Stomach (tissue), 9 donors: Measurements from ENCODE around the gene MAGI2. TPM values are rescaled to one million over a fixed set of nuclear protein-coding genes. Genes with fewer than 3 reads are reported as not detected.

ENCODE experiments used
- DNase-seq, 2 donors: peaks; one replicate each; pipeline versions ENCODE4 v3.0.0 to v3.0.0-alpha.2; 2013 to 2019
- H3K27ac ChIP-seq, 5 donors: fragments of 200-600 bp in 4 of 5; sonication (generic) in 4 of 5; one replicate each; pipeline ENCODE4 v1.5.1; 2013 to 2019; ENCODE audit warnings: mild to moderate bottlenecking in 1 of 5, moderate library complexity in 1 of 5
- H3K27me3 ChIP-seq, 3 donors: fragments of 200-600 bp; sonication (generic); one replicate each; pipeline ENCODE4 v1.5.1; 2017 to 2019; ENCODE audit warnings: mixed run types in 1 of 3
- H3K36me3 ChIP-seq, 4 donors: fragments of 200-600 bp; sonication (generic); 1 replicate in 3 of 4; 2 replicates in 1 of 4; pipeline ENCODE4 v1.5.1; 2016 to 2019
- H3K4me1 ChIP-seq, 4 donors: fragments of 200-600 bp; sonication (generic); one replicate each; pipeline ENCODE4 v1.5.1; 2016 to 2019
- H3K4me3 ChIP-seq, 4 donors: fragments of 200-600 bp; sonication (generic) in 3 of 4; one replicate each; pipeline ENCODE4 v1.5.1; 2016 to 2019; ENCODE audit warnings: mild to moderate bottlenecking in 1 of 4
- H3K9me3 ChIP-seq, 4 donors: fragments of 200-600 bp; sonication (generic); one replicate each; pipeline ENCODE4 v1.5.1; 2016 to 2019
- CTCF ChIP-seq, 7 experiments: fragments of 450-650 bp in 4 of 7; fragments of 200-600 bp in 3 of 7; sonication (generic) in 3 of 7; IDR thresholded peaks; one replicate each; pipeline ENCODE4 v1.5.1; 2016 to 2019; ENCODE audit warnings: antibody characterized with exemption in 7 of 7, control low read depth in 2 of 7, mild to moderate bottlenecking in 1 of 7
- EP300 ChIP-seq: sonication (generic); formaldehyde crosslinking; IDR thresholded peaks from one replicate; pipeline ENCODE4 v1.6.1; 2017; ENCODE audit warnings: antibody characterized with exemption
- POLR2A ChIP-seq, 4 donors: fragments of 450-650 bp; IDR thresholded peaks; one replicate each; pipeline ENCODE4 v1.6.1; 2016; ENCODE audit warnings: antibody characterized with exemption in 4 of 4, control low read depth in 2 of 4, mild to moderate bottlenecking in 1 of 4, moderate library complexity in 1 of 4
- POLR2AphosphoS5 ChIP-seq, 3 donors: sonication (generic); formaldehyde crosslinking; IDR thresholded peaks; one replicate each; pipeline ENCODE4 v1.6.1; 2016; ENCODE audit warnings: antibody characterized with exemption in 3 of 3
- WGBS, 5 donors: extraction: QIAGEN DNeasy Blood & Tissue Kit in 3 of 5; methylation state at CpG; one replicate each; pipeline versions ENCODE4 v1.1.5 to v1.1.7; 2013 to 2018; 5-methylcytosine and 5-hydroxymethylcytosine counted together
- intact Hi-C: fragments of 100-400 bp; cut with DNase I; formaldehyde crosslinking; loops from one replicate; pipeline ENCODE4 v1.15.1; 2023; ENCODE audit warnings: low total_unique reads
- polyA plus RNA-seq, 3 donors: library from polyadenylated mRNA; stranded (reverse); fragments of 200-250 nt; gene quantifications; one replicate each; pipeline ENCODE4 v1.2.3, GENCODE V29; 2013
- total RNA-seq, 5 donors: library from RNA; depleted of rRNA; stranded (reverse); fragments of >200 nt; gene quantifications; one replicate each; pipeline versions ENCODE4 v1.1.0 to v1.2.3, GENCODE V29; 2014 to 2016
- donor health status: healthy with polysubstance abuse.
- donor health status: Bipolar disorder and iron deficiency.
- donor health status: healthy.

Gene MAGI2
- total and polyA plus RNA-seq, 8 donors = 0.92 to 53.9 (median 5.8) TPM

GRCh38 chr7:78662939-78663338 is 790.5 kb downstream of the MAGI2 start:
- H3K4me1 ChIP-seq = no peaks in the 10 kb centered on the region
- TF ChIP-seq CTCF (IDR thresholded peaks at IDR 0.05) = no peak
- TF ChIP-seq POLR2AphosphoS5 (IDR thresholded peaks at IDR 0.05) = no peak
- TF ChIP-seq EP300 = no peak
- TF ChIP-seq POLR2A (IDR thresholded peaks at IDR 0.05) = no peak

DNA sequence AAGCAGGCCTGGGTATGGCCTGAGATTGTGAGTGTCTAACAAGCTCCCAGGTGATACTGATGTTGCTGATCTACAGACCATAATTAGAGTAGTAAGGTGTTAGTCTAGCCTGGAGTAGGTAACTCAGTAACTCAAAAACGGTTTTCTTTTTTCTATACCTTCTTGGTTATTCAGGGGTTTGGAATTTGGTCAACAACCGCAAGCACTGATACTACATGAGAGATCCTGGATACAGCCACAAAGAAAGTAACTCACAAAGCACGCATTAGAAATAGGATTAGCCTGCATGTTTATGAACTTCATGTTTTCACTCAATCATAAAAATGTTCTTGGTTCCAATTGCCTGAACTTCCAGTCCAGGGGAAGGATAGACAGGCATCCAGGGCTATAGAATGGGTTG is 803.5 kb downstream of the MAGI2 start:
- DNase-seq = no peak
- H3K4me1 ChIP-seq = no peaks in the 10 kb centered on the region
- H3K9me3 ChIP-seq = peaks cover 0 to 7% (median 3%) of the 10 kb centered on the region in 4 donors
- intact Hi-C loops = no loop called here
- H3K27me3 ChIP-seq = no peaks in the 10 kb centered on the region
- WGBS, 5 donors = 63 to 72% (median 66%) methylated on average over 3 of the region's 3 CpGs
- H3K4me3 ChIP-seq = no peak overlapping the region
- TF ChIP-seq POLR2AphosphoS5 (IDR thresholded peaks at IDR 0.05) (no peak), EP300 (no peak), CTCF (IDR thresholded peaks at IDR 0.05) (no peak), POLR2A (IDR thresholded peaks at IDR 0.05) (no peak)
- H3K27ac ChIP-seq = no peak overlapping the region
- no peaks in the 10 kb centered on the region for H3K36me3 ChIP-seq

More at GRCh38 chr7:78662939-78663338, 790.5 kb downstream of the MAGI2 start:
- DNase-seq = no peak
- Histone ChIP-seq H3K9me3 (no peaks in the 10 kb centered on the region), H3K36me3 (no peaks in the 10 kb centered on the region), H3K27ac (no peak overlapping the region), H3K4me3 (no peak overlapping the region), H3K27me3 (no peaks in the 10 kb centered on the region)
- 66 to 94% (median 92%) methylated on average over 4 of the region's 4 CpGs for WGBS, 5 donors
- intact Hi-C loops = no loop called here

GRCh38 chr7:78649236-78649635 is 804.2 kb downstream of the MAGI2 start:
- intact Hi-C loops = no loop called here
- Histone ChIP-seq H3K27ac (no peak overlapping the region), H3K36me3 (no peaks in the 10 kb centered on the region), H3K4me1 (no peaks in the 10 kb centered on the region), H3K9me3 (peaks cover 0 to 7% (median 3%) of the 10 kb centered on the region in 4 donors), H3K4me3 (no peak overlapping the region), H3K27me3 (no peaks in the 10 kb centered on the region)
- no peak for DNase-seq
- TF ChIP-seq POLR2AphosphoS5 (IDR thresholded peaks at IDR 0.05) = no peak
- TF ChIP-seq CTCF (IDR thresholded peaks at IDR 0.05) = no peak
- TF ChIP-seq EP300 = no peak
- TF ChIP-seq POLR2A (IDR thresholded peaks at IDR 0.05) = no peak
- 90 to 95% (median 92%) methylated on average over 2 of the region's 2 CpGs for WGBS, 5 donors

- no peak for DNase-seq
- no peaks in the 10 kb centered on the region for H3K9me3 ChIP-seq
- H3K27me3 ChIP-seq = no peaks in the 10 kb centered on the region
- TF ChIP-seq EP300 (no peak), POLR2AphosphoS5 (IDR thresholded peaks at IDR 0.05) (no peak), CTCF (IDR thresholded peaks at IDR 0.05) (no peak), POLR2A (IDR thresholded peaks at IDR 0.05) (no peak)
- H3K4me3 ChIP-seq = no peak overlapping the region
- no peaks in the 10 kb centered on the region for H3K36me3 ChIP-seq
- H3K27ac ChIP-seq = no peak overlapping the region
- intact Hi-C loops = no loop called here
- no peaks in the 10 kb centered on the region for H3K4me1 ChIP-seq
Observed at GRCh38 chr7:78642751-78643150, 810.7 kb downstream of the MAGI2 start.
